ENCODE data around the gene GHR. TPM values are rescaled to one million over a fixed set of nuclear protein-coding genes. Genes with fewer than 3 reads are reported as not detected.
"Not testable (repeated sequence)": the region's sequence is repeated elsewhere in the genome, so short reads cannot be mapped to it uniquely, and the experiment has no call there.

The GHR gene
- total RNA-seq, 1 donor from 2014 or later: 5.4 TPM

DNA sequence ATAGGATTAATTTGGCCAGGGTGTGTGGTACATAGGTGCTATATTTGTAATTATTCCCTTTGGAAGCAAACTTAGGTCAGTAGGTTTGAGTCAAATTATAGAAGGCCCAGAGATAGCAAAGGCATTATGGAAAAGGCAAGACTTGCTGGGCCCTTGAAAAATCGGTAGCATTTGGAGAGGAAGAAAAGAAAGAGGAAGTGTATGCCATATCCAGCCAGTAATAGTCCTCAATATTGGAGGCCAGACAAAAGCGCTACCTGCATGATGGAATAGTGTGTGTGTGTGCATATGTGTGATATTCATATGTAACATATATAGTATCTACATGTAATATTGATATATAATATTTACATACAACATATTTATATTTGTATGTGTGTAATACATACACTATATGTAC lies 146.1 kb downstream of the GHR start:
- DNase-seq (ENCODE audit: low spot score): no peak
- Mint-ChIP-seq H3K27me3 (ENCODE audit: low read depth) (no peaks in the 10 kb centered on the region), H3K4me1 (ENCODE audit: low read depth) (peaks cover 38% of the 10 kb centered on the region), H3K27ac (ENCODE audit: unreplicated experiment) (no peak overlapping the region), H3K4me3 (ENCODE audit: unreplicated experiment) (no peak overlapping the region), H3K9me3 (ENCODE audit: low read depth) (no peaks in the 10 kb centered on the region), H3K36me3 (ENCODE audit: low read depth) (peaks cover 4% of the 10 kb centered on the region)
- TF ChIP-seq, protein P1, sequence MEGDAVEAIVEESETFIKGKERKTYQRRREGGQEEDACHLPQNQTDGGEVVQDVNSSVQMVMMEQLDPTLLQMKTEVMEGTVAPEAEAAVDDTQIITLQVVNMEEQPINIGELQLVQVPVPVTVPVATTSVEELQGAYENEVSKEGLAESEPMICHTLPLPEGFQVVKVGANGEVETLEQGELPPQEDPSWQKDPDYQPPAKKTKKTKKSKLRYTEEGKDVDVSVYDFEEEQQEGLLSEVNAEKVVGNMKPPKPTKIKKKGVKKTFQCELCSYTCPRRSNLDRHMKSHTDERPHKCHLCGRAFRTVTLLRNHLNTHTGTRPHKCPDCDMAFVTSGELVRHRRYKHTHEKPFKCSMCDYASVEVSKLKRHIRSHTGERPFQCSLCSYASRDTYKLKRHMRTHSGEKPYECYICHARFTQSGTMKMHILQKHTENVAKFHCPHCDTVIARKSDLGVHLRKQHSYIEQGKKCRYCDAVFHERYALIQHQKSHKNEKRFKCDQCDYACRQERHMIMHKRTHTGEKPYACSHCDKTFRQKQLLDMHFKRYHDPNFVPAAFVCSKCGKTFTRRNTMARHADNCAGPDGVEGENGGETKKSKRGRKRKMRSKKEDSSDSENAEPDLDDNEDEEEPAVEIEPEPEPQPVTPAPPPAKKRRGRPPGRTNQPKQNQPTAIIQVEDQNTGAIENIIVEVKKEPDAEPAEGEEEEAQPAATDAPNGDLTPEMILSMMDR (IDR thresholded peaks at IDR 0.05): no peak

DNA sequence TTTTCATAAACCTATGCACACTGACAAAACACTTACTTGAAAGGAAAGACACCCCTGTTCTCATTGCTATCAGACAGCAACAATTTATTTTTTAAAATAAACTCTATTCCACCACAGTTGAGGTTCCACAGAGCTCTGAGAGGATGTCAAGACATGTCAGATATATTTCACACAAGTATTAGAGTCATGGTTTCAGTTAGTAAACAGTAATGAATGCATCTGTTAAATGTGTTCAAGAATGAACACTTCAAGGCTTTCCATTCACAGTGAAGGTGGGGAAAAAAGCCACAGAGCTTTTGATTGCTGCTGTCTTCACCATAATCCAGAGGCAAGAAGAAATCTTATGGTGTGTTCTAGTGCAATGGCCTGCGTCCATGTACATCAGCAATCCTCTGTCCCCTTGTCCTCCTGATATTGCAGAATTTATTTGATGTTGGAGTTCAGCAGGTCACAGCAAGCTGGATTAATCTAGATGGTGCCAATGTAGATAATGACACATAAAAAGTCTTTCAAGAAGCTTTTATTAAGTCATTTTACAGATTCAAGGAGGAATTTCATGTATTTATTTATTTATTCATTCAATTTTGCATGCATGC lies 146.8 kb downstream of the GHR start:
- no peak overlapping the region for H3K4me3 Mint-ChIP-seq (ENCODE audit: unreplicated experiment)
- TF ChIP-seq, protein P1 (IDR thresholded peaks at IDR 0.05): no peak
- H3K27ac Mint-ChIP-seq (ENCODE audit: unreplicated experiment): no peak overlapping the region
- H3K36me3 Mint-ChIP-seq (ENCODE audit: low read depth): peaks cover 4% of the 10 kb centered on the region
- no peaks in the 10 kb centered on the region for H3K9me3 Mint-ChIP-seq (ENCODE audit: low read depth)
- H3K4me1 Mint-ChIP-seq (ENCODE audit: low read depth): peaks cover 36% of the 10 kb centered on the region
- peaks cover under 1% of the 10 kb centered on the region for H3K27me3 Mint-ChIP-seq (ENCODE audit: low read depth)
- DNase-seq (ENCODE audit: low spot score): no peak

DNA sequence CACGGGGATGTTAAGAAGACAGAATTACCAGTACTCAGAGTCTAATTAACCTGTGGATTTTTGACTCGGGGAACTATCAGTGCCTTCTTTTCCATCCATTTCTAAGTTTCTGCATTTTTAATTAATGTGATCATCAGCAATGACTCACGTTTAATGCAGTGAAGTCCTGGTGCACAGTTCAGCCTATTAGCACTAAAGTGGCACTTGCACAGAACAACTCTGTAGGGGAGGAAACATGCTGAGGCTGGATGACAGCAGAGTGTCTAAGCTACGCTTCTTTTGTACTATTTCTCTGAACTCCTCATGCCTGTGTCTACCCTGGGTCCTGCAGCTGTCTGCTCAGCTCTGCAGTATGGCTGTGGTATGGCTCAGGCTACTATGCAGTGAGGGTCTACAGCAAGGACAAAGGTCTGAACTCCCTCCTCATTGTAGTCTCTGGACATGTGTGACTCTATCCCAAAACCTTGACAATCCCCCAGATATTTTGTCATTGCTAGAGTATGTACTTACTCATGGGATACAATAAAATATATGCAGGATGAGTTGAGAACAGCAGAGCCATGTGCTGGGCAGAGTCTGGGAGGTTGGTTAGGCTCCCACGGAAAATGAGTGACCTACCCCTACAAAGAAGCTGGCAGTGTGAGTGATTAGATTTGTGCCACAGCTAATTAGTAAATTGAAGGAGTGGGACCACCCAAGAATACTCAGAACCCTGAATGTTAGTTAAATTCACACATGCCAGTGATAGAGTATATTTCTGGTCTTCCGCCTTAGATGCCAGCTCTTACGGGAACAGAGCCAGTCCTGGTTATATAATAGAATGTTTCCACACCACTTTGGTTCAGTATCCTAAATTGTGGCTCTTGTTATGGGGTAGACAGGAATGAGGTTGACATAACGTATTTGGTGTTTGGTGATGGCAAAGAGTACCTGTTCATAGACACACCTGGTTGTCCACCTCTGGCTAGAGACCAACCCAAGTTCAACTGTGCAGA lies 148.0 kb downstream of the GHR start:
- no peak for DNase-seq (ENCODE audit: low spot score)
- Mint-ChIP-seq H3K27me3 (ENCODE audit: low read depth) (peaks cover 2% of the 10 kb centered on the region), H3K36me3 (ENCODE audit: low read depth) (peaks cover 4% of the 10 kb centered on the region), H3K9me3 (ENCODE audit: low read depth) (no peaks in the 10 kb centered on the region), H3K4me1 (ENCODE audit: low read depth) (peaks cover 24% of the 10 kb centered on the region), H3K27ac (ENCODE audit: unreplicated experiment) (no peak overlapping the region), H3K4me3 (ENCODE audit: unreplicated experiment) (no peak overlapping the region)
- TF ChIP-seq, protein P1 (IDR thresholded peaks at IDR 0.05): no peak

DNA sequence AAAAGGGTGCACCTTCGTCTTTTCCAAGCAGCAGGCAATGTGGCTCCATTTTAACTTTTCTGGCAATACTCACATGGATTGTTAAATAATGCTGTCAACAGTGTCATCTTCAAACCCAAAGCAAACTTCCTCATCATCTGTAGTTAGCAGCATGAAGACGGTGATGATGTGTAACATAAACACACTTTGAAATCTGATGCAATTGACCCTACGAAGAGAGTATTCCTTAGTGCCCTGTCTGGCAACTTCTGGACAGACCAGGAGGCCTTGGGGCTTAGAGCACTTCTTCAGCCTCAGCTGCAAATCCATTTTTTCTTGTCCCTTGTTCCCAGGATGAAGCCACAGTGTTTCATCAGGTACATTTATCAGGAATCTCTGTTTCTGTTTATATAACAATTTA lies 149.1 kb downstream of the GHR start:
- Mint-ChIP-seq H3K36me3 (ENCODE audit: low read depth) (peaks cover 4% of the 10 kb centered on the region), H3K4me1 (ENCODE audit: low read depth) (peaks cover 14% of the 10 kb centered on the region), H3K4me3 (ENCODE audit: unreplicated experiment) (no peak overlapping the region), H3K27ac (ENCODE audit: unreplicated experiment) (no peak overlapping the region), H3K9me3 (ENCODE audit: low read depth) (no peaks in the 10 kb centered on the region), H3K27me3 (ENCODE audit: low read depth) (peaks cover 2% of the 10 kb centered on the region)
- TF ChIP-seq, protein P1 (IDR thresholded peaks at IDR 0.05): no peak
- DNase-seq (ENCODE audit: low spot score): no peak

DNA sequence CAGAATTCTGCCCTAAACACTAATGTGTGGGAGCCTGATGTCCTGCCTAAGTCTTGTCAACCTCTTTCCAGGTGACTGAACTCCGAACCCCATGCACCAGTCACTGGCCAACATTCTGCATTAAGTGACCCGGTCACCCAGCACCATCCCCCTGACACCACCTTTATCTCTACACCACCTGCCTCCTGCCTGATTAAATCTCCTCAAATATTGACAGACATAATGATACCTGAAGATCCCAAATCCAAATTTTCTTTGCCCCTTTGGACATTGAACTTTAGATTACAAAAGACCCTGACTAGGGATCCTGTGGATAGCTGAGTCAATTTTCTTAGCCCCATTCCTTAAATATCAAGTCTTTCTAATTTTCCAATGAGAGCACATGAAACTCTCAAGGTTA lies 150.1 kb downstream of the GHR start:
- no peak for DNase-seq (ENCODE audit: low spot score)
- TF ChIP-seq, protein P1 (IDR thresholded peaks at IDR 0.05): no peak
- Mint-ChIP-seq H3K9me3 (ENCODE audit: low read depth) (no peaks in the 10 kb centered on the region), H3K27me3 (ENCODE audit: low read depth) (peaks cover 2% of the 10 kb centered on the region), H3K36me3 (ENCODE audit: low read depth) (peaks cover 4% of the 10 kb centered on the region), H3K27ac (ENCODE audit: unreplicated experiment) (no peak overlapping the region), H3K4me1 (ENCODE audit: low read depth) (peaks cover 5% of the 10 kb centered on the region), H3K4me3 (ENCODE audit: unreplicated experiment) (no peak overlapping the region)

DNA sequence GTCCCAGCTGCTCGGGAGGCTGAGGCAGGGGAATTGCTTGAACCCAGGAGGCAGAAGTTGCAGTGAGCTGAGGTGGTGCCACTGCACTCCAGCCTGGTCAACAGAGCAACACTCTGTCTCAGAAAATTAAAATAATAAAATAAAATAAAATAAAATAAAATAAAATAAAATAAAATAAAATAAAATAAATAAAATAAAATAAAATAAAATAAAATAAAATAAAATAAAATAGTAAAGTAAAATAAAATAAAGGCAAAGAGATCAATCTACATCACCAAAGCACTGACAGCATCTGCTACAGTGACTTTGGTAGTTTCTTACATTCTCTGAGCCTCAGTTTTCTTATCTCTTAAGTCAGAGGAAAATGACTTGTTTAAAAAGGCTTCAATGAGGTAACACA lies 152.7 kb downstream of the GHR start:
- not testable (repeated sequence) for H3K9me3 Mint-ChIP-seq (ENCODE audit: low read depth); DNase-seq (ENCODE audit: low spot score); H3K4me3 Mint-ChIP-seq (ENCODE audit: unreplicated experiment); H3K27me3 Mint-ChIP-seq (ENCODE audit: low read depth); H3K4me1 Mint-ChIP-seq (ENCODE audit: low read depth); H3K27ac Mint-ChIP-seq (ENCODE audit: unreplicated experiment); H3K36me3 Mint-ChIP-seq (ENCODE audit: low read depth)

DNA sequence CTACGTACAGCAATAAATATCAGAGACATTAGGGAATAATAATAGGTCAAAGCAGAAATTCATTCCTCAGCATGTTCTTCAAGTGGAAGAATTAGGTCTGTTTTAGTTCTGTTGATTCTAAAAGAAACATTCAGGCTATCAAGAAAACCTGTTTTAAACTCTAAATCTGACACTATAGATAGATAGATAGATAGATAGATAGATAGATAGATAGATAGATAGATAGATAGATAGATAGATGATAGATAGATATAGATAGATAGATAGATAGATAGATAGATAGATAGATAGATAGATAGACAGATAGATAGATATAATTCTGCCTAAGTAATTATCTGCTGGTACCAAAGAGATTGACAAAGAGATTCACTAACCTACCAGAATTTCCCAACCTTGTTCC lies 155.7 kb downstream of the GHR start:
- H3K4me3 Mint-ChIP-seq (ENCODE audit: unreplicated experiment); H3K36me3 Mint-ChIP-seq (ENCODE audit: low read depth); H3K4me1 Mint-ChIP-seq (ENCODE audit: low read depth); H3K27ac Mint-ChIP-seq (ENCODE audit: unreplicated experiment); DNase-seq (ENCODE audit: low spot score); H3K9me3 Mint-ChIP-seq (ENCODE audit: low read depth); H3K27me3 Mint-ChIP-seq (ENCODE audit: low read depth): not testable (repeated sequence)
